Neuronal stem cell (in vitro differentiated cells): Measurements from ENCODE around the gene HCN1.

Experiments used
- DNase-seq: peaks from one replicate; pipeline ENCODE4 v3.0.0-alpha.2; 2013; ENCODE audit warnings: low spot score
- H2AFZ ChIP-seq: one replicate; pipeline ENCODE4 v1.6.1; 2013; ENCODE audit warnings: mild to moderate bottlenecking, low read length, inconsistent platforms
- H2AK5ac ChIP-seq: 2 replicates; pipeline ENCODE4 v1.6.1; 2013; ENCODE audit warnings: low read depth, mild to moderate bottlenecking, inconsistent platforms, low read length, moderate library complexity, mixed read lengths
- H2BK120ac ChIP-seq: 2 replicates; pipeline ENCODE4 v1.6.1; 2013; ENCODE audit warnings: low read depth, mild to moderate bottlenecking, inconsistent platforms, low read length, moderate library complexity, mixed read lengths
- H2BK12ac ChIP-seq: one replicate; pipeline ENCODE4 v1.6.1; 2013; ENCODE audit warnings: low read length, inconsistent platforms
- H2BK15ac ChIP-seq: 2 replicates; pipeline ENCODE4 v1.6.1; 2013; ENCODE audit warnings: mild to moderate bottlenecking, low read length, inconsistent platforms, mixed read lengths
- H2BK5ac ChIP-seq: one replicate; pipeline ENCODE4 v1.6.1; 2013; ENCODE audit warnings: inconsistent platforms, mild to moderate bottlenecking, low read length, moderate library complexity
- H3K14ac ChIP-seq: one replicate; pipeline ENCODE4 v1.6.1; 2013; ENCODE audit warnings: low read length, inconsistent platforms
- H3K18ac ChIP-seq: 2 replicates; pipeline ENCODE4 v1.6.1; 2013; ENCODE audit warnings: low read length, inconsistent platforms
- H3K23ac ChIP-seq: 2 replicates; pipeline ENCODE4 v1.6.1; 2013; ENCODE audit warnings: low read depth, mild to moderate bottlenecking, mixed read lengths, low read length, inconsistent platforms; ENCODE audit not compliant: poor library complexity
- H3K27ac ChIP-seq: replicated peaks from 3 replicates; pipeline ENCODE4 v1.5.1; 2013; ENCODE audit warnings: low read length, inconsistent platforms
- H3K27me3 ChIP-seq, 3 experiments: 2 replicates each; pipeline ENCODE4 v1.6.1; 2013; ENCODE audit warnings: low read length in 3 of 3, mild to moderate bottlenecking in 2 of 3, inconsistent platforms in 1 of 3, low read depth in 1 of 3, mixed read lengths in 1 of 3, moderate library complexity in 1 of 3; ENCODE audit not compliant: control insufficient read depth in 3 of 3, insufficient read depth in 3 of 3
- H3K36me3 ChIP-seq, 2 donors: replicated peaks in 1 of 2; 2 replicates each; pipeline ENCODE4 v1.6.1; 2013; ENCODE audit warnings: low read length in 2 of 2; ENCODE audit not compliant: control insufficient read depth in 2 of 2, insufficient read depth in 2 of 2
- H3K4ac ChIP-seq: 2 replicates; pipeline ENCODE4 v1.6.1; 2013; ENCODE audit warnings: inconsistent platforms, mild to moderate bottlenecking, low read length, moderate library complexity
- H3K4me1 ChIP-seq, 2 donors: 1 replicate in 1 of 2; 2 replicates in 1 of 2; pipeline ENCODE4 v1.6.1; 2013; ENCODE audit warnings: low read length in 2 of 2, low read depth in 1 of 2; ENCODE audit not compliant: control insufficient read depth in 2 of 2, insufficient read depth in 1 of 2
- H3K4me2 ChIP-seq: one replicate; pipeline ENCODE4 v1.6.1; 2013; ENCODE audit warnings: mild to moderate bottlenecking, low read length, inconsistent platforms; ENCODE audit not compliant: insufficient read depth, poor library complexity, severe bottlenecking
- H3K4me3 ChIP-seq, 2 donors: 2 replicates each; pipeline ENCODE4 v1.5.1; 2013; ENCODE audit warnings: low read length in 2 of 2, mild to moderate bottlenecking in 2 of 2, inconsistent platforms in 1 of 2, moderate library complexity in 1 of 2
- H3K79me1 ChIP-seq: one replicate; pipeline ENCODE4 v1.6.1; 2013; ENCODE audit warnings: low read depth, mild to moderate bottlenecking, inconsistent platforms, low read length, moderate library complexity
- H3K9ac ChIP-seq: one replicate; pipeline ENCODE4 v1.6.1; 2013; ENCODE audit warnings: mild to moderate bottlenecking, low read depth, low read length, inconsistent platforms; ENCODE audit not compliant: poor library complexity
- H3K9me3 ChIP-seq, 2 donors: replicated peaks in 1 of 2; 2 replicates each; pipeline versions ENCODE3 to v1.6.1; 2013; ENCODE audit warnings: low read length in 2 of 2, mild to moderate bottlenecking in 2 of 2, inconsistent platforms in 1 of 2, low read depth in 1 of 2, mixed read lengths in 1 of 2, moderate library complexity in 1 of 2; ENCODE audit not compliant: control insufficient read depth in 2 of 2, insufficient read depth in 1 of 2
- H4K8ac ChIP-seq: one replicate; pipeline ENCODE4 v1.6.1; 2013; ENCODE audit warnings: low read depth, mild to moderate bottlenecking, inconsistent platforms, low read length, moderate library complexity
- H4K91ac ChIP-seq: one replicate; pipeline ENCODE4 v1.6.1; 2013; ENCODE audit warnings: low read length, low read depth, mild to moderate bottlenecking, inconsistent platforms; ENCODE audit not compliant: poor library complexity
- WGBS, 2 donors: extraction: QIAGEN DNeasy Blood & Tissue Kit; methylation state at CpG; one replicate each; pipeline ENCODE4 v1.1.7; 2013; ENCODE audit warnings: missing lambda C conversion rate in 2 of 2, mixed read lengths in 1 of 2; ENCODE audit not compliant: insufficient read length in 2 of 2, insufficient replicate concordance in 1 of 2; ENCODE audit errors: extremely low coverage in 2 of 2; 5-methylcytosine and 5-hydroxymethylcytosine counted together

HCN1 gene

GRCh38 chr5:45609661-45610060 lies 86.5 kb downstream of the HCN1 start:
- H2AK5ac ChIP-seq: no peak overlapping the region
- no peak overlapping the region for H3K23ac ChIP-seq
- H3K27me3 ChIP-seq: no peaks in the 10 kb centered on the region
- no peaks in the 10 kb centered on the region for H3K9me3 ChIP-seq
- H3K4ac ChIP-seq: no peak overlapping the region
- no peak overlapping the region for H3K27ac ChIP-seq
- no peak overlapping the region for H4K91ac ChIP-seq
- H2BK5ac ChIP-seq: no peak overlapping the region
- no peak overlapping the region for H3K4me3 ChIP-seq
- H2BK15ac ChIP-seq: no peak overlapping the region
- no peaks in the 10 kb centered on the region for H3K4me1 ChIP-seq
- H2BK12ac ChIP-seq: no peak overlapping the region
- no peak overlapping the region for H4K8ac ChIP-seq
- no CpG with 5 or more reads among the region's 3 CpGs for WGBS, 2 donors
- no peak overlapping the region for H3K14ac ChIP-seq
- no peak overlapping the region for H3K9ac ChIP-seq
- H2AFZ ChIP-seq: no peak overlapping the region
- H3K79me1 ChIP-seq: no peaks in the 10 kb centered on the region
- DNase-seq: no peak
- no peaks in the 10 kb centered on the region for H3K36me3 ChIP-seq
- H2BK120ac ChIP-seq: no peak overlapping the region
- no peak overlapping the region for H3K4me2 ChIP-seq
- no peak overlapping the region for H3K18ac ChIP-seq

GRCh38 chr5:45604092-45604491 lies 92.1 kb downstream of the HCN1 start:
- no peak overlapping the region for H3K23ac ChIP-seq
- no peak overlapping the region for H3K27ac ChIP-seq
- H3K36me3 ChIP-seq: no peaks in the 10 kb centered on the region
- no peak overlapping the region for H2BK5ac ChIP-seq
- H3K79me1 ChIP-seq: no peaks in the 10 kb centered on the region
- no peak overlapping the region for H4K91ac ChIP-seq
- no peak for DNase-seq
- no peak overlapping the region for H3K18ac ChIP-seq
- no peak overlapping the region for H2BK120ac ChIP-seq
- H3K9ac ChIP-seq: no peak overlapping the region
- H3K4ac ChIP-seq: no peak overlapping the region
- WGBS, 2 donors: no CpG with 5 or more reads among the region's 2 CpGs
- H2AK5ac ChIP-seq: no peak overlapping the region
- no peaks in the 10 kb centered on the region for H3K27me3 ChIP-seq
- H3K9me3 ChIP-seq: no peaks in the 10 kb centered on the region
- no peak overlapping the region for H2BK15ac ChIP-seq
- no peak overlapping the region for H2AFZ ChIP-seq
- H3K4me2 ChIP-seq: no peak overlapping the region
- no peak overlapping the region for H3K14ac ChIP-seq
- H2BK12ac ChIP-seq: no peak overlapping the region
- no peak overlapping the region for H4K8ac ChIP-seq
- no peaks in the 10 kb centered on the region for H3K4me1 ChIP-seq
- no peak overlapping the region for H3K4me3 ChIP-seq

- no peak overlapping the region for H2AK5ac ChIP-seq
- H3K4me1 ChIP-seq: no peaks in the 10 kb centered on the region
- H3K27me3 ChIP-seq: no peaks in the 10 kb centered on the region
- H4K8ac ChIP-seq: no peak overlapping the region
- no peaks in the 10 kb centered on the region for H3K36me3 ChIP-seq
- H2BK12ac ChIP-seq: no peak overlapping the region
- H3K79me1 ChIP-seq: no peaks in the 10 kb centered on the region
- no peak overlapping the region for H2AFZ ChIP-seq
- H3K4ac ChIP-seq: no peak overlapping the region
- no peak overlapping the region for H3K14ac ChIP-seq
- H3K4me3 ChIP-seq: no peak overlapping the region
- DNase-seq: no peak
- no peak overlapping the region for H3K9ac ChIP-seq
- H2BK15ac ChIP-seq: no peak overlapping the region
- H2BK120ac ChIP-seq: no peak overlapping the region
- no peak overlapping the region for H4K91ac ChIP-seq
- no peak overlapping the region for H3K4me2 ChIP-seq
- WGBS, 2 donors: no CpG with 5 or more reads among the region's 3 CpGs
- no peaks in the 10 kb centered on the region for H3K9me3 ChIP-seq
- H3K18ac ChIP-seq: no peak overlapping the region
- H3K27ac ChIP-seq: no peak overlapping the region
- H2BK5ac ChIP-seq: no peak overlapping the region
- no peak overlapping the region for H3K23ac ChIP-seq
Observed at GRCh38 chr5:45601424-45601823, 94.8 kb downstream of the HCN1 start.

- H3K23ac ChIP-seq: no peak overlapping the region
- no peak overlapping the region for H3K4ac ChIP-seq
- no peak overlapping the region for H2BK120ac ChIP-seq
- H2BK5ac ChIP-seq: no peak overlapping the region
- no peak overlapping the region for H3K4me2 ChIP-seq
- no peak overlapping the region for H3K27ac ChIP-seq
- H3K79me1 ChIP-seq: no peaks in the 10 kb centered on the region
- H4K8ac ChIP-seq: no peak overlapping the region
- H2BK15ac ChIP-seq: no peak overlapping the region
- H2AK5ac ChIP-seq: no peak overlapping the region
- H3K9me3 ChIP-seq: no peaks in the 10 kb centered on the region
- no peaks in the 10 kb centered on the region for H3K36me3 ChIP-seq
- no peak overlapping the region for H2AFZ ChIP-seq
- H2BK12ac ChIP-seq: no peak overlapping the region
- no peaks in the 10 kb centered on the region for H3K27me3 ChIP-seq
- no peak overlapping the region for H3K9ac ChIP-seq
- H3K4me3 ChIP-seq: no peak overlapping the region
- H3K18ac ChIP-seq: no peak overlapping the region
- no peak for DNase-seq
- no peaks in the 10 kb centered on the region for H3K4me1 ChIP-seq
- no peak overlapping the region for H4K91ac ChIP-seq
- H3K14ac ChIP-seq: no peak overlapping the region
Observed at GRCh38 chr5:45596320-45596719, 99.9 kb downstream of the HCN1 start.
